AG04450 (cell line): ENCODE measurements around the gene ZCCHC12. TPM values are rescaled to one million over a fixed set of nuclear protein-coding genes. Genes with fewer than 3 reads are reported as not detected.
"Not testable (repeated sequence)": the region's sequence is repeated elsewhere in the genome, so short reads cannot be mapped to it uniquely, and the experiment has no call there.

Source experiments
- CTCF ChIA-PET: fragments of 300-600, 350-600 bp; formaldehyde crosslinking; extraction: SDS; loops from one replicate; lab custom pipeline; 2022; ENCODE audit warnings: antibody characterized with exemption, inconsistent platforms; lab: Charles Lee
- POLR2A ChIA-PET: fragments of 350-600 bp; formaldehyde crosslinking; extraction: SDS; loops from one replicate; lab custom pipeline; 2021; ENCODE audit warnings: antibody characterized with exemption, inconsistent platforms; lab: Yijun Ruan, JAX
- DNase-seq: peaks from one replicate; pipeline ENCODE4 v3.0.0-alpha.2; 2011; ENCODE audit warnings: low read depth, low spot score
- H3K27ac ChIP-seq: one replicate; pipeline ENCODE4 v1.5.1; 2012; ENCODE audit warnings: low read depth, low read length, control low read depth
- H3K27me3 ChIP-seq: one replicate; pipeline ENCODE4 v1.6.0; 2012; ENCODE audit warnings: low read length; ENCODE audit not compliant: control insufficient read depth, insufficient read depth
- H3K4me3 ChIP-seq: 2 replicates; pipeline ENCODE4 v1.5.1; 2011; ENCODE audit warnings: mild to moderate bottlenecking, low read depth, low read length, control low read depth
- H3K9me3 ChIP-seq: 2 replicates; pipeline ENCODE4 v1.5.1; 2012; ENCODE audit warnings: low read length; ENCODE audit not compliant: control insufficient read depth, insufficient read depth
- polyA plus RNA-seq: library from polyadenylated mRNA; depleted of rRNA; stranded (reverse); fragments of >200 nt; gene quantifications from 2 replicates; pipeline ENCODE4 v1.2.3, GENCODE V29; 2011
- TF ChIP-seq, protein P1 (sequence below): IDR thresholded peaks from 2 replicates; pipeline ENCODE4 v1.5.1; 2011; ENCODE audit warnings: low read depth, low read length, control low read depth, inconsistent platforms

The ZCCHC12 gene
- polyA plus RNA-seq, 1 experiment: 0.11 TPM

DNA sequence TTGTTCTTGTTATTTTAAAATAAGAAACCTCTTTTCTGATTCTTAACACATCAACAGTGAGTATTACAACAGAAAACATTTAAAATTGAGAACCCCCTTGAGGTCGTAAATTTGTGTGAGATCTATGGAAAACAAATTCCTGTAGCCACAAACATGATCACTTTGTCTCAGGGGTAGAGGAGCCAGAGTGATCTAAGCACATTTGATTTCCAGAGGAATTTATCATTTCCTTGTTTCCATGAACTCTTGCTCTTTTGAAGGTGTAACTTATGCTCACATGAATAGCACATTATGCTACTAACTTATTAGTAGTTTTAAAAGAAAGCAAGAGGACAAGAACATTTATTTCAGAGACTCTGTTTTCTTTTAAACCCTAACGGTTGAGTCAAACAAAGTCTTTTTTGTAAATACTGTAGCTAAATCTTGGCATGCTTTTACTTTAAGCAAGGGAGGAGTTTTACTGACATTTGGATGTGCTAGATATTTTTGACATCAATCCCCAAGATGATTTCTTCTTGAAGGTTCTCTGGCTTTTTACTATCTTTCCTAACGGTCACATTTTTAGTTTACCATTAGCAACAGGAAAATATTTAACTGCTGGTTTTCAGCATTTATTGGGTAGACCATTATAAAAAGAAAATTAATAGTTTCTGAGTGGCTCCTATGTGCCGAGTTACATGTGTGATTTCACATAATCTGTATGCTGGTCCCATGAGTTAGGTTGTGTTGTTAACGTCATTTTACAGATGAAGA lies 27.9 kb upstream of the ZCCHC12 start:
- TF ChIP-seq, protein P1, sequence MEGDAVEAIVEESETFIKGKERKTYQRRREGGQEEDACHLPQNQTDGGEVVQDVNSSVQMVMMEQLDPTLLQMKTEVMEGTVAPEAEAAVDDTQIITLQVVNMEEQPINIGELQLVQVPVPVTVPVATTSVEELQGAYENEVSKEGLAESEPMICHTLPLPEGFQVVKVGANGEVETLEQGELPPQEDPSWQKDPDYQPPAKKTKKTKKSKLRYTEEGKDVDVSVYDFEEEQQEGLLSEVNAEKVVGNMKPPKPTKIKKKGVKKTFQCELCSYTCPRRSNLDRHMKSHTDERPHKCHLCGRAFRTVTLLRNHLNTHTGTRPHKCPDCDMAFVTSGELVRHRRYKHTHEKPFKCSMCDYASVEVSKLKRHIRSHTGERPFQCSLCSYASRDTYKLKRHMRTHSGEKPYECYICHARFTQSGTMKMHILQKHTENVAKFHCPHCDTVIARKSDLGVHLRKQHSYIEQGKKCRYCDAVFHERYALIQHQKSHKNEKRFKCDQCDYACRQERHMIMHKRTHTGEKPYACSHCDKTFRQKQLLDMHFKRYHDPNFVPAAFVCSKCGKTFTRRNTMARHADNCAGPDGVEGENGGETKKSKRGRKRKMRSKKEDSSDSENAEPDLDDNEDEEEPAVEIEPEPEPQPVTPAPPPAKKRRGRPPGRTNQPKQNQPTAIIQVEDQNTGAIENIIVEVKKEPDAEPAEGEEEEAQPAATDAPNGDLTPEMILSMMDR: no peak
- Histone ChIP-seq H3K9me3 (no peaks in the 10 kb centered on the region), H3K27me3 (no peaks in the 10 kb centered on the region), H3K4me3 (no peak overlapping the region), H3K27ac (no peak overlapping the region)
- no peak for DNase-seq
- ChIA-PET CTCF (interaction anchor here (0.6 to 1.7 kb wide), 4 partner anchors 20 to 261 kb away, joined by 4 to 9 read pairs (median 5); no protein-coding TSS in a partner anchor), POLR2A (no interaction called here)

DNA sequence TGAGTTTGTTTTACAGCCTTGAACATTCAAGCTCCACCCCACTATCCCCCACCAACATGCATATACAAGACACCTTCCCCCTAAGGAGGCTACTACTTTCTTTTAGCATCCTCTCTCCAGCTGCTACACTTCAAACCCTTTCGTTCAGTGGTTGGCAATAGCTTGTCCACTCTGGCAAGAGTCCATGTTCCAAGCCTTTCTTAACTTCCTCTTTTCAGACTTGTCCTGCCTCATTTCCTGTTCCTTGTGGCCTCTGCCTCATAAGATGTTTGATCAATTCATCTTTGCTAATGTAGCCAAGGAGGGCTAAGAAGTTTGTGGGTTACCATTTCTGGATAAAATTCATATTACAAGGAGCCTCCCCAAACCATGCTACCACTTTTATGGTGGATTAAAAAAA lies 20.8 kb upstream of the ZCCHC12 start:
- H3K27ac ChIP-seq: no peak overlapping the region
- TF ChIP-seq, protein P1: no peak
- H3K9me3 ChIP-seq: no peaks in the 10 kb centered on the region
- H3K4me3 ChIP-seq: no peak overlapping the region
- ChIA-PET POLR2A (interaction anchor here (0.7 kb wide), 1 partner anchor 12 kb away, joined by 3 read pairs; no protein-coding TSS in a partner anchor), CTCF (interaction anchor here (0.8 to 5.3 kb wide), 4 partner anchors 9 to 343 kb away, joined by 3 to 21 read pairs (median 4); no protein-coding TSS in a partner anchor)
- no peaks in the 10 kb centered on the region for H3K27me3 ChIP-seq
- DNase-seq: no peak

DNA sequence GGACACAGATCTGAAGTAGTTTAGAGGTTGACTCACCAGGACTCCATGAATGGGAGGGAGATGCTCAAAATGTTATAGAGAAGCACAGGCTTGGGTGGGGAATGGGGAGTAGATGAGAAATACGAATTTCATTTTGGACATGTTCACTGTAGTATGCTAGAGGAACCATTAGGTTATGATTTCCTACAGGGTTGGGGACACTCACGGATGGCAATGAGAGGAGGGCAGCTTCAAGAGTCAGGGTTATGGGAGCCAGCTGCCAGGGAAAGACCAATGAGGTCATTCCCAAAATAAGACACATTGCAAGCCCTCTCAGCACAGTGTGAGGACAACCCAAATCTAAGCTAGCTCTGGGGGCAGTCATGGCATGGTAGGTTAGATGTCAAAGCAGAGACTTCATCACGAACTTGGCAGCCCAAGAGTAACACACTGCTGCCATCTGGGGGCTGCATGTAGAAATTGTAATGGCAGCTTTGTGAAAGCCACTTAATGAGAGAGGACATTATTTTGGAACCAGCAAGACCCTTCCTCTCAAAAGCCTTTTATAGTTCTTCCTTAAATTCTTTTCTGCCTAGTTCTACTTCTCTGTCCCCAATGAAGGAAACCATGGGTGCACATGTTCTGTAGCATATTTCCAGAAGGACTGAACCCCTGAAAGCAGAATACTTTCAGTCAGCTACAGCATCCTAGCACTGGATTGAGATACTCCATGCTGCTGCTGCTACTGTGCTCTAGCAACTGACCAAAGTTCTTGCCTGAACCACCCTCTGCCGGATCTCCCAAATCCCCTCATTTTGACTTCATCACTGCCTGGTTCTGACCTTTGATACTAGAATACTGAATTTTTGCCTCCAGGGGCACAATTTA lies 16.2 kb upstream of the ZCCHC12 start:
- H3K9me3 ChIP-seq: no peaks in the 10 kb centered on the region
- TF ChIP-seq, protein P1: peak; percentile 70
- CTCF ChIA-PET: interaction anchor here (0.8 to 8.0 kb wide), 10 partner anchors 16 to 206 kb away, joined by 3 to 70 read pairs (median 4); no protein-coding TSS in a partner anchor
- no peak for DNase-seq
- POLR2A ChIA-PET: interaction anchor here (0.6 kb wide), 1 partner anchor 16 kb away, joined by 4 read pairs; the partner anchor contains the start of gene ZCCHC12
- H3K4me3 ChIP-seq: no peak overlapping the region
- no peaks in the 10 kb centered on the region for H3K27me3 ChIP-seq
- H3K27ac ChIP-seq: no peak overlapping the region

DNA sequence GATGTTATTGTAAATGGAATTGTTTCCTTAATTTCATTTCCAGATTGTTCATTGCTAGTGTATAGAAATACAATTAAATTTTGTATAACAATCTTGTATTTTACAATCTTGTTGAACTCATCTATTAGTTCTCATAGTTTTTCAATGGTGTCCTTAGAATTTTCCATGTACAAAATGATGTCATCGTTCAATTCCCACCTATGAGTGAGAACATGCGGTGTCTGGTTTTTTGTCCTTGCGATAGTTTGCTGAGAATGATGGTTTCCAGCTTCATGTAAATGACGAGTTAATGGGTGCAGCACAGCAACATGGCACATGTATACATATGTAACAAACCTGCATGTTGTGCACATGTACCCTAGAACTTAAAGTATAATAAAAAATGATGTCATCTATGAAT lies 6.4 kb upstream of the ZCCHC12 start:
- DNase-seq, H3K9me3 ChIP-seq, H3K4me3 ChIP-seq, H3K27ac ChIP-seq, H3K27me3 ChIP-seq, POLR2A ChIA-PET: not testable (repeated sequence)
- CTCF ChIA-PET: interaction anchor here (1.4 kb wide), 1 partner anchor 21 kb away, joined by 7 read pairs; no protein-coding TSS in a partner anchor

DNA sequence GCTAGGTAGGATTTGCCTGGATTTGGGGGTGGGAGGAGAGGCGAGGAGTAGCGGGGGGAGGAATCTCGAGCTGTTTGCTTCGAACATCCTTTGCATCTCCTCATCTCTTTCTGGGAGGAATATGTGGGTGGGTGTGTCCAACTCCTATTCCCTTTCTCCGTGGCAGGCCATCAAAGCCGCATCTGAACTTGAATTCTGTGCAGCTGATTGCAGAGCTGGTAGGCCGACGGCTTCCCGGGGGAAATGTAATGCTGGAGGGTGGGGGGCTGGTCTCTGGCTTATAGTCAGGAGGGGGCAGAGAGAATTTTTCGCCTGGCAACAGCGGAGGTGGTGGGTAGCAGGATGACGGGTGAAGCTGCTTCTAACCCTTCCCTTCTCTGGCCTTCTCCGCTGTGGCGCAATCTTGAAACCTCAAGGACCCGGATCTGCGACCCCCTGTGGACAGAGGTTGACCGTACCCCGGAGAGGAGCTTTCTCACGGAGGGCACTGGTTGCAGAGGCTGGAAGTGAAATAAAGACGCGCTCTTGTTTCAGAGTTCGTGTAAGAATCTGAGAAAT lies 628 bp downstream of the ZCCHC12 start:
- ChIA-PET POLR2A (interaction anchor here (0.7 kb wide), 1 partner anchor 17 kb away, joined by 4 read pairs; no protein-coding TSS in a partner anchor), CTCF (interaction anchor here (0.6 to 2.6 kb wide), 2 partner anchors 15 to 297 kb away, joined by 7 to 12 read pairs; no protein-coding TSS in a partner anchor)
- H3K9me3 ChIP-seq: no peaks in the 10 kb centered on the region
- H3K27me3 ChIP-seq: peaks cover 40% of the 10 kb centered on the region
- no peak overlapping the region for H3K27ac ChIP-seq
- H3K4me3 ChIP-seq: peak overlapping the region; percentile 38
- TF ChIP-seq, protein P1: no peak
- no peak for DNase-seq
